ENCODE results near the gene P3H4.
"Not testable (repeated sequence)": the region's sequence is repeated elsewhere in the genome, so short reads cannot be mapped to it uniquely, and the experiment has no call there.

Gene P3H4

GRCh38 chr17:41811549-41812380, at the start of gene P3H4:
P3H4 (minus strand) TSS chr17:41811949; CDS start chr17:41811915, 34 bp downstream.
- ATAC-seq (replicated peaks; ENCODE audit: extremely low read depth, poor library complexity, severe bottlenecking) (peak; percentile 91), DNase-seq (ENCODE audit: low spot score in 2 of 2) (peak; percentile 63 to 64)
- H3K4me3 Mint-ChIP-seq: peak within 1 kb of the TSS; percentile 98
- no peaks in the 10 kb centered on the region for H3K9me3 Mint-ChIP-seq
- H3K27me3 Mint-ChIP-seq: no peaks in the 10 kb centered on the region
- H3K4me1 Mint-ChIP-seq: peaks cover 29% of the 10 kb centered on the region
- H3K36me3 Mint-ChIP-seq (ENCODE audit: insufficient read depth): peaks cover 8% of the 10 kb centered on the region
- H3K27ac Mint-ChIP-seq (ENCODE audit: low read depth): no peak within 1 kb of the TSS

- ATAC-seq (replicated peaks; ENCODE audit: extremely low read depth, poor library complexity, severe bottlenecking) (no peak), DNase-seq (ENCODE audit: low spot score in 2 of 2) (no peak)
- Mint-ChIP-seq H3K27ac (ENCODE audit: low read depth) (no peak overlapping the region), H3K9me3 (no peaks in the 10 kb centered on the region), H3K4me3 (no peak overlapping the region), H3K27me3 (no peaks in the 10 kb centered on the region), H3K36me3 (ENCODE audit: insufficient read depth) (peaks cover 12% of the 10 kb centered on the region), H3K4me1 (peaks cover 26% of the 10 kb centered on the region)
Measured at GRCh38 chr17:41860254-41860931, 48.6 kb upstream of the P3H4 start.

- not testable (repeated sequence) for H3K27ac Mint-ChIP-seq (ENCODE audit: low read depth); ATAC-seq (replicated peaks; ENCODE audit: extremely low read depth, poor library complexity, severe bottlenecking); H3K9me3 Mint-ChIP-seq; H3K4me3 Mint-ChIP-seq; DNase-seq (ENCODE audit: low spot score in 2 of 2); H3K27me3 Mint-ChIP-seq
- Mint-ChIP-seq H3K4me1 (peaks cover 26% of the 10 kb centered on the region), H3K36me3 (ENCODE audit: insufficient read depth) (peaks cover 44% of the 10 kb centered on the region)
Measured at GRCh38 chr17:41851382-41851781, 39.6 kb upstream of the P3H4 start.

GRCh38 chr17:41849251-41849990, 37.7 kb upstream of the P3H4 start:
- H3K9me3 Mint-ChIP-seq: no peaks in the 10 kb centered on the region
- H3K4me3 Mint-ChIP-seq: no peak overlapping the region
- no peaks in the 10 kb centered on the region for H3K27me3 Mint-ChIP-seq
- no peak for ATAC-seq (replicated peaks; ENCODE audit: extremely low read depth, poor library complexity, severe bottlenecking)
- DNase-seq (ENCODE audit: low spot score in 2 of 2): no peak
- no peak overlapping the region for H3K27ac Mint-ChIP-seq (ENCODE audit: low read depth)
- H3K36me3 Mint-ChIP-seq (ENCODE audit: insufficient read depth): peaks cover 33% of the 10 kb centered on the region
- peaks cover 16% of the 10 kb centered on the region for H3K4me1 Mint-ChIP-seq

GRCh38 chr17:41848788-41849187, 37.0 kb upstream of the P3H4 start:
- no peak for DNase-seq (ENCODE audit: low spot score in 2 of 2)
- no peaks in the 10 kb centered on the region for H3K9me3 Mint-ChIP-seq
- no peak overlapping the region for H3K27ac Mint-ChIP-seq (ENCODE audit: low read depth)
- ATAC-seq (replicated peaks; ENCODE audit: extremely low read depth, poor library complexity, severe bottlenecking): no peak
- peaks cover 27% of the 10 kb centered on the region for H3K36me3 Mint-ChIP-seq (ENCODE audit: insufficient read depth)
- H3K4me1 Mint-ChIP-seq: peaks cover 15% of the 10 kb centered on the region
- H3K27me3 Mint-ChIP-seq: no peaks in the 10 kb centered on the region
- no peak overlapping the region for H3K4me3 Mint-ChIP-seq

- no peaks in the 10 kb centered on the region for H3K9me3 Mint-ChIP-seq
- H3K36me3 Mint-ChIP-seq (ENCODE audit: insufficient read depth): peaks cover 8% of the 10 kb centered on the region
- no peak for ATAC-seq (replicated peaks; ENCODE audit: extremely low read depth, poor library complexity, severe bottlenecking)
- H3K4me3 Mint-ChIP-seq: no peak overlapping the region
- no peak overlapping the region for H3K27ac Mint-ChIP-seq (ENCODE audit: low read depth)
- H3K27me3 Mint-ChIP-seq: no peaks in the 10 kb centered on the region
- H3K4me1 Mint-ChIP-seq: peaks cover 9% of the 10 kb centered on the region
- DNase-seq (ENCODE audit: low spot score in 2 of 2): no peak
Measured at GRCh38 chr17:41844971-41845370, 33.2 kb upstream of the P3H4 start.

GRCh38 chr17:41840781-41841180, 29.0 kb upstream of the P3H4 start:
- H3K36me3 Mint-ChIP-seq (ENCODE audit: insufficient read depth); H3K27ac Mint-ChIP-seq (ENCODE audit: low read depth); ATAC-seq (replicated peaks; ENCODE audit: extremely low read depth, poor library complexity, severe bottlenecking); DNase-seq (ENCODE audit: low spot score in 2 of 2); H3K9me3 Mint-ChIP-seq; H3K4me1 Mint-ChIP-seq; H3K27me3 Mint-ChIP-seq; H3K4me3 Mint-ChIP-seq: not testable (repeated sequence)

GRCh38 chr17:41839448-41839847, 27.7 kb upstream of the P3H4 start:
- not testable (repeated sequence) for H3K4me1 Mint-ChIP-seq; H3K27ac Mint-ChIP-seq (ENCODE audit: low read depth); H3K9me3 Mint-ChIP-seq; DNase-seq (ENCODE audit: low spot score in 2 of 2); H3K4me3 Mint-ChIP-seq; H3K27me3 Mint-ChIP-seq; H3K36me3 Mint-ChIP-seq (ENCODE audit: insufficient read depth); ATAC-seq (replicated peaks; ENCODE audit: extremely low read depth, poor library complexity, severe bottlenecking)

GRCh38 chr17:41837761-41838538, 26.2 kb upstream of the P3H4 start, which contains the start of gene KLHL10:
KLHL10 (plus strand) TSS chr17:41837825; CDS start chr17:41837933, 108 bp downstream.
- ATAC-seq (replicated peaks; ENCODE audit: extremely low read depth, poor library complexity, severe bottlenecking) (no peak), DNase-seq (ENCODE audit: low spot score in 2 of 2) (no peak)
- Mint-ChIP-seq H3K27ac (ENCODE audit: low read depth) (no peak within 1 kb of the TSS), H3K4me3 (peak within 1 kb of the TSS; percentile 81), H3K9me3 (no peaks in the 10 kb centered on the region), H3K27me3 (no peaks in the 10 kb centered on the region), H3K4me1 (peaks cover 10% of the 10 kb centered on the region), H3K36me3 (ENCODE audit: insufficient read depth) (no peaks in the 10 kb centered on the region)

GRCh38 chr17:41836550-41837196, 24.9 kb upstream of the P3H4 start:
- ATAC-seq (replicated peaks; ENCODE audit: extremely low read depth, poor library complexity, severe bottlenecking) (no peak), DNase-seq (ENCODE audit: low spot score in 2 of 2) (no peak)
- Mint-ChIP-seq H3K4me1 (peaks cover 10% of the 10 kb centered on the region), H3K36me3 (ENCODE audit: insufficient read depth) (peaks cover 3% of the 10 kb centered on the region), H3K27ac (ENCODE audit: low read depth) (no peak overlapping the region), H3K4me3 (peak overlapping the region; percentile 81), H3K9me3 (no peaks in the 10 kb centered on the region), H3K27me3 (no peaks in the 10 kb centered on the region)

- peaks cover 5% of the 10 kb centered on the region for H3K36me3 Mint-ChIP-seq (ENCODE audit: insufficient read depth)
- H3K4me3 Mint-ChIP-seq: peak within 1 kb of the TSS; percentile 81
- no peaks in the 10 kb centered on the region for H3K27me3 Mint-ChIP-seq
- H3K9me3 Mint-ChIP-seq: no peaks in the 10 kb centered on the region
- H3K4me1 Mint-ChIP-seq: peaks cover 10% of the 10 kb centered on the region
- DNase-seq (ENCODE audit: low spot score in 2 of 2): peak in 1 of 2 donors; percentile 22
- H3K27ac Mint-ChIP-seq (ENCODE audit: low read depth): peak within 1 kb of the TSS; percentile 30
- peak; percentile 70 for ATAC-seq (replicated peaks; ENCODE audit: extremely low read depth, poor library complexity, severe bottlenecking)
Measured at GRCh38 chr17:41835800-41836549, 24.2 kb upstream of the P3H4 start, which contains the start of gene NT5C3B. NT5C3B (minus strand) TSS chr17:41836232; CDS start chr17:41836193, 39 bp downstream.
